Neural cell (in vitro differentiated cells): ENCODE data around the gene PRDM2. TPM values are rescaled to one million over a fixed set of nuclear protein-coding genes. Genes with fewer than 3 reads are reported as not detected.

Experiments
- H2AFZ ChIP-seq: fragments of 200-600, 300-800 bp; sonication (generic), shearing (Covaris generic); 2 replicates; pipeline ENCODE4 v1.6.0; 2014; ENCODE audit warnings: low read depth, mild to moderate bottlenecking, antibody characterized with exemption, low read length, moderate library complexity
- H3F3A ChIP-seq: fragments of 200-600 bp; shearing (Covaris generic); 2 replicates; pipeline ENCODE4 v1.6.1; 2016; ENCODE audit warnings: mild to moderate bottlenecking, moderate library complexity, mixed read lengths, antibody characterized with exemption, low read length; ENCODE audit not compliant: insufficient read depth, poor library complexity, severe bottlenecking
- H3K27ac ChIP-seq: fragments of 200-600, 300-800 bp; sonication (generic), shearing (Covaris generic); 2 replicates; pipeline ENCODE4 v1.5.1; 2014; ENCODE audit warnings: mild to moderate bottlenecking, low read length, moderate library complexity
- H3K27me3 ChIP-seq: fragments of 300-800, 200-600 bp; sonication (generic), shearing (Covaris generic); 2 replicates; pipeline ENCODE4 v1.6.0; 2014; ENCODE audit warnings: mild to moderate bottlenecking, low read depth, low read length, moderate library complexity; ENCODE audit not compliant: insufficient read depth
- H3K36me3 ChIP-seq: fragments of 300-800, 200-600 bp; sonication (generic), shearing (Covaris generic); 2 replicates; pipeline ENCODE4 v1.5.1; 2014; ENCODE audit warnings: mild to moderate bottlenecking, antibody characterized with exemption, low read length, moderate library complexity; ENCODE audit not compliant: insufficient read depth
- H3K4me2 ChIP-seq: fragments of 300-800, 200-600 bp; sonication (generic), shearing (Covaris generic); 2 replicates; pipeline ENCODE4 v1.6.0; 2014; ENCODE audit warnings: mild to moderate bottlenecking, low read length
- H3K4me3 ChIP-seq: fragments of 300-800, 200-600 bp; sonication (generic), shearing (Covaris generic); 2 replicates; pipeline ENCODE4 v1.5.1; 2014; ENCODE audit warnings: mild to moderate bottlenecking, low read length, moderate library complexity
- H3K79me2 ChIP-seq: fragments of 200-600 bp; shearing (Covaris generic); replicated peaks from 2 replicates; pipeline ENCODE4 v1.6.0; 2014; ENCODE audit warnings: mild to moderate bottlenecking, low read length, moderate library complexity; ENCODE audit not compliant: insufficient read depth
- H3K9ac ChIP-seq: fragments of 300-800, 200-600 bp; sonication (generic), shearing (Covaris generic); 2 replicates; pipeline ENCODE4 v1.6.1; 2016; ENCODE audit warnings: mild to moderate bottlenecking, low read length, mixed read lengths
- H3K9me2 ChIP-seq: fragments of 200-600 bp; shearing (Covaris generic); 2 replicates; pipeline ENCODE4 v1.6.1; 2016; ENCODE audit warnings: mild to moderate bottlenecking, low read length, mixed read lengths; ENCODE audit not compliant: insufficient read depth
- H3K9me3 ChIP-seq: fragments of 200-600, 300-800 bp; sonication (generic), shearing (Covaris generic); 2 replicates; pipeline ENCODE4 v1.6.1; 2016; ENCODE audit warnings: mild to moderate bottlenecking, mixed run types, low read length, moderate library complexity, mixed read lengths
- H4K20me1 ChIP-seq: fragments of 200-600 bp; shearing (Covaris generic); 2 replicates; pipeline ENCODE4 v1.6.1; 2016; ENCODE audit warnings: mild to moderate bottlenecking, mixed run types; ENCODE audit not compliant: insufficient read depth
- CTCF ChIP-seq: fragments of 450-650 bp; IDR thresholded peaks from 2 replicates; pipeline ENCODE4 v1.5.1; 2014; ENCODE audit warnings: antibody characterized with exemption, mild to moderate bottlenecking, moderate library complexity; ENCODE audit not compliant: poor library complexity, severe bottlenecking
- EP300 ChIP-seq: fragments of 450-650 bp; conservative IDR thresholded peaks from 2 replicates; pipeline ENCODE4 v1.6.1; 2014; ENCODE audit warnings: antibody characterized with exemption, mild to moderate bottlenecking, moderate library complexity; ENCODE audit not compliant: poor library complexity, severe bottlenecking
- EZH2 ChIP-seq: fragments of 200-600, 300-800 bp; shearing (Covaris generic), sonication (generic); IDR thresholded peaks from 2 replicates; pipeline ENCODE4 v1.6.1; 2014; ENCODE audit warnings: antibody characterized with exemption, low read length, borderline replicate concordance, mild to moderate bottlenecking; ENCODE audit not compliant: insufficient read depth, poor library complexity, severe bottlenecking
- MXI1 ChIP-seq: fragments of 450-650 bp; conservative IDR thresholded peaks from 2 replicates; pipeline ENCODE4 v1.6.1; 2014; ENCODE audit warnings: antibody characterized with exemption, mild to moderate bottlenecking; ENCODE audit not compliant: poor library complexity, severe bottlenecking
- POLR2AphosphoS5 ChIP-seq: IDR thresholded peaks from 2 replicates; pipeline ENCODE4 v1.6.1; 2012
- RAD21 ChIP-seq: fragments of 450-650 bp; conservative IDR thresholded peaks from 2 replicates; pipeline ENCODE4 v1.6.1; 2014; ENCODE audit warnings: antibody characterized with exemption, mild to moderate bottlenecking, moderate library complexity
- REST ChIP-seq: IDR thresholded peaks from 2 replicates; pipeline ENCODE4 v1.6.1; 2012; ENCODE audit warnings: borderline replicate concordance
- SMC3 ChIP-seq: fragments of 450-650 bp; conservative IDR thresholded peaks from 2 replicates; pipeline ENCODE4 v1.6.1; 2014; ENCODE audit warnings: antibody characterized with exemption, mild to moderate bottlenecking, moderate library complexity; ENCODE audit not compliant: poor library complexity
- TAF1 ChIP-seq: IDR thresholded peaks from 2 replicates; pipeline ENCODE4 v1.6.1; 2012; ENCODE audit warnings: low read depth
- polyA plus RNA-seq: library from polyadenylated mRNA; depleted of rRNA; stranded (reverse); fragments of >200 nt; gene quantifications from 2 replicates; pipeline ENCODE4 v1.2.3, GENCODE V29; 2014

The PRDM2 gene
- polyA plus RNA-seq, 1 donor from 2014 or later: 10.7 TPM

GRCh38 chr1:13703128-13703513, 3.1 kb downstream of the PRDM2 start:
- H3K36me3 ChIP-seq: no peaks in the 10 kb centered on the region
- TF ChIP-seq CTCF: no peak
- TF ChIP-seq MXI1: no peak
- no peak for TF ChIP-seq POLR2AphosphoS5
- no peak for TF ChIP-seq EP300
- no peak for TF ChIP-seq RAD21
- TF ChIP-seq EZH2: no peak
- no peak for TF ChIP-seq TAF1
- no peak overlapping the region for H3K4me2 ChIP-seq
- H3K79me2 ChIP-seq: peaks cover 31% of the 10 kb centered on the region
- H3K9ac ChIP-seq: no peak overlapping the region
- H2AFZ ChIP-seq: no peak overlapping the region
- H3K27ac ChIP-seq: no peak overlapping the region
- no peaks in the 10 kb centered on the region for H3K27me3 ChIP-seq
- peaks cover 2% of the 10 kb centered on the region for H3F3A ChIP-seq
- no peaks in the 10 kb centered on the region for H4K20me1 ChIP-seq
- no peaks in the 10 kb centered on the region for H3K9me3 ChIP-seq
- H3K9me2 ChIP-seq: no peaks in the 10 kb centered on the region
- no peak overlapping the region for H3K4me3 ChIP-seq

- no peaks in the 10 kb centered on the region for H3K27me3 ChIP-seq
- no peak overlapping the region for H3K27ac ChIP-seq
- no peaks in the 10 kb centered on the region for H3K36me3 ChIP-seq
- no peak overlapping the region for H3K4me2 ChIP-seq
- H4K20me1 ChIP-seq: no peaks in the 10 kb centered on the region
- no peaks in the 10 kb centered on the region for H3K9me3 ChIP-seq
- no peak overlapping the region for H3K4me3 ChIP-seq
- H3K79me2 ChIP-seq: peaks cover 38% of the 10 kb centered on the region
- peaks cover 2% of the 10 kb centered on the region for H3F3A ChIP-seq
- H3K9me2 ChIP-seq: no peaks in the 10 kb centered on the region
- TF ChIP-seq MXI1 (no peak), CTCF (no peak), POLR2AphosphoS5 (no peak), SMC3 (no peak), TAF1 (no peak), EP300 (no peak)
- no peak overlapping the region for H3K9ac ChIP-seq
- no peak overlapping the region for H2AFZ ChIP-seq
Observed at GRCh38 chr1:13703558-13704490, 3.8 kb downstream of the PRDM2 start.

- Histone ChIP-seq H3K27ac (no peak overlapping the region), H2AFZ (no peak overlapping the region), H3K36me3 (no peaks in the 10 kb centered on the region), H3K9me2 (no peaks in the 10 kb centered on the region), H3K4me3 (no peak overlapping the region), H3K9ac (no peak overlapping the region), H3F3A (no peaks in the 10 kb centered on the region), H3K27me3 (no peaks in the 10 kb centered on the region), H4K20me1 (no peaks in the 10 kb centered on the region), H3K79me2 (peaks cover 51% of the 10 kb centered on the region), H3K9me3 (no peaks in the 10 kb centered on the region), H3K4me2 (no peak overlapping the region)
- TF ChIP-seq TAF1 (no peak), EZH2 (no peak), EP300 (no peak), REST (no peak), CTCF (no peak), MXI1 (no peak), RAD21 (no peak), POLR2AphosphoS5 (no peak), SMC3 (no peak)
Observed at GRCh38 chr1:13706046-13706445, 6.1 kb downstream of the PRDM2 start.
